ENCODE results near the gene PPARG.
"Not testable (repeated sequence)": the region's sequence is repeated elsewhere in the genome, so short reads cannot be mapped to it uniquely, and the experiment has no call there.

GRCh38 chr3:12479198-12479597, 190.3 kb downstream of the PPARG start:
- TF ChIP-seq CTCF (conservative IDR thresholded peaks at IDR 0.05); EZH2 (IDR thresholded peaks at IDR 0.05; ENCODE audit: low read depth): not testable (repeated sequence)
